ENCODE results near the gene ALOX12B.

ALOX12B gene

GRCh38 chr17:8076502-8077266 is 10.8 kb downstream of the ALOX12B start:
- no peak overlapping the region for H3K4me3 ChIP-seq (ENCODE audit: insufficient read depth, low read length, poor library complexity, severe bottlenecking)
- H3K36me3 ChIP-seq (ENCODE audit: low read length), result no peaks in the 10 kb centered on the region
- no peak overlapping the region for H3K9ac ChIP-seq (ENCODE audit: low read length)
- TF ChIP-seq, protein P1, sequence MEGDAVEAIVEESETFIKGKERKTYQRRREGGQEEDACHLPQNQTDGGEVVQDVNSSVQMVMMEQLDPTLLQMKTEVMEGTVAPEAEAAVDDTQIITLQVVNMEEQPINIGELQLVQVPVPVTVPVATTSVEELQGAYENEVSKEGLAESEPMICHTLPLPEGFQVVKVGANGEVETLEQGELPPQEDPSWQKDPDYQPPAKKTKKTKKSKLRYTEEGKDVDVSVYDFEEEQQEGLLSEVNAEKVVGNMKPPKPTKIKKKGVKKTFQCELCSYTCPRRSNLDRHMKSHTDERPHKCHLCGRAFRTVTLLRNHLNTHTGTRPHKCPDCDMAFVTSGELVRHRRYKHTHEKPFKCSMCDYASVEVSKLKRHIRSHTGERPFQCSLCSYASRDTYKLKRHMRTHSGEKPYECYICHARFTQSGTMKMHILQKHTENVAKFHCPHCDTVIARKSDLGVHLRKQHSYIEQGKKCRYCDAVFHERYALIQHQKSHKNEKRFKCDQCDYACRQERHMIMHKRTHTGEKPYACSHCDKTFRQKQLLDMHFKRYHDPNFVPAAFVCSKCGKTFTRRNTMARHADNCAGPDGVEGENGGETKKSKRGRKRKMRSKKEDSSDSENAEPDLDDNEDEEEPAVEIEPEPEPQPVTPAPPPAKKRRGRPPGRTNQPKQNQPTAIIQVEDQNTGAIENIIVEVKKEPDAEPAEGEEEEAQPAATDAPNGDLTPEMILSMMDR (IDR thresholded peaks at IDR 0.05; ENCODE audit: insufficient read depth, low read length, poor library complexity, severe bottlenecking), result no peak
- TF ChIP-seq EZH2phosphoT487 (conservative IDR thresholded peaks at IDR 0.05; ENCODE audit: low read length), result no peak
- no peaks in the 10 kb centered on the region for H3K9me2 ChIP-seq (replicated peaks; ENCODE audit: insufficient read depth, low read length)
- H3F3A ChIP-seq (ENCODE audit: insufficient read depth), result no peaks in the 10 kb centered on the region
- H3K4me2 ChIP-seq (ENCODE audit: low read depth, low read length, poor library complexity, severe bottlenecking), result no peak overlapping the region
- no peaks in the 10 kb centered on the region for H4K20me1 ChIP-seq (ENCODE audit: low read depth, low read length)
- no peak overlapping the region for H2AFZ ChIP-seq (ENCODE audit: low read depth, low read length, severe bottlenecking)
- H3K27ac ChIP-seq (ENCODE audit: low read depth, low read length), result no peak overlapping the region
- no peaks in the 10 kb centered on the region for H3K79me2 ChIP-seq (ENCODE audit: insufficient read depth, low read length)
- H3K27me3 ChIP-seq (ENCODE audit: low read length), result no peaks in the 10 kb centered on the region
- H3K9me3 ChIP-seq (ENCODE audit: insufficient read depth, low read length), result no peaks in the 10 kb centered on the region

- H3K9ac ChIP-seq (ENCODE audit: low read length), result no peak overlapping the region
- H3K27ac ChIP-seq (ENCODE audit: low read depth, low read length), result no peak overlapping the region
- H3K9me3 ChIP-seq (ENCODE audit: insufficient read depth, low read length), result no peaks in the 10 kb centered on the region
- H3K9me2 ChIP-seq (replicated peaks; ENCODE audit: insufficient read depth, low read length), result no peaks in the 10 kb centered on the region
- no peaks in the 10 kb centered on the region for H3F3A ChIP-seq (ENCODE audit: insufficient read depth)
- no peaks in the 10 kb centered on the region for H3K27me3 ChIP-seq (ENCODE audit: low read length)
- no peak overlapping the region for H3K4me2 ChIP-seq (ENCODE audit: low read depth, low read length, poor library complexity, severe bottlenecking)
- H2AFZ ChIP-seq (ENCODE audit: low read depth, low read length, severe bottlenecking), result no peak overlapping the region
- no peaks in the 10 kb centered on the region for H4K20me1 ChIP-seq (ENCODE audit: low read depth, low read length)
- H3K79me2 ChIP-seq (ENCODE audit: insufficient read depth, low read length), result no peaks in the 10 kb centered on the region
- no peak for TF ChIP-seq EZH2phosphoT487 (conservative IDR thresholded peaks at IDR 0.05; ENCODE audit: low read length)
- TF ChIP-seq, protein P1 (IDR thresholded peaks at IDR 0.05; ENCODE audit: insufficient read depth, low read length, poor library complexity, severe bottlenecking), result no peak
- H3K4me3 ChIP-seq (ENCODE audit: insufficient read depth, low read length, poor library complexity, severe bottlenecking), result no peak overlapping the region
- no peaks in the 10 kb centered on the region for H3K36me3 ChIP-seq (ENCODE audit: low read length)
Observed at GRCh38 chr17:8075574-8076342, 11.8 kb downstream of the ALOX12B start.

GRCh38 chr17:8075081-8075480 is 12.4 kb downstream of the ALOX12B start:
- no peaks in the 10 kb centered on the region for H3K79me2 ChIP-seq (ENCODE audit: insufficient read depth, low read length)
- H3K9ac ChIP-seq (ENCODE audit: low read length), result no peak overlapping the region
- no peaks in the 10 kb centered on the region for H4K20me1 ChIP-seq (ENCODE audit: low read depth, low read length)
- H3K4me2 ChIP-seq (ENCODE audit: low read depth, low read length, poor library complexity, severe bottlenecking), result no peak overlapping the region
- H3K27me3 ChIP-seq (ENCODE audit: low read length), result no peaks in the 10 kb centered on the region
- no peaks in the 10 kb centered on the region for H3K9me2 ChIP-seq (replicated peaks; ENCODE audit: insufficient read depth, low read length)
- no peak overlapping the region for H3K4me3 ChIP-seq (ENCODE audit: insufficient read depth, low read length, poor library complexity, severe bottlenecking)
- H3F3A ChIP-seq (ENCODE audit: insufficient read depth), result no peaks in the 10 kb centered on the region
- no peak overlapping the region for H3K27ac ChIP-seq (ENCODE audit: low read depth, low read length)
- H3K9me3 ChIP-seq (ENCODE audit: insufficient read depth, low read length), result no peaks in the 10 kb centered on the region
- H2AFZ ChIP-seq (ENCODE audit: low read depth, low read length, severe bottlenecking), result no peak overlapping the region
- TF ChIP-seq, protein P1 (IDR thresholded peaks at IDR 0.05; ENCODE audit: insufficient read depth, low read length, poor library complexity, severe bottlenecking), result no peak
- no peak for TF ChIP-seq EZH2phosphoT487 (conservative IDR thresholded peaks at IDR 0.05; ENCODE audit: low read length)
- H3K36me3 ChIP-seq (ENCODE audit: low read length), result no peaks in the 10 kb centered on the region
